OCI-LY1 (cell line): ENCODE results near the gene N4BP3.

ENCODE experiments used
- CTCF ChIP-seq: fragments of 200-600 bp; sonication (generic), shearing (Covaris generic); IDR thresholded peaks from 2 replicates; pipeline ENCODE4 v1.5.1; 2017; ENCODE audit warnings: mild to moderate bottlenecking, antibody characterized with exemption, low read length, moderate library complexity, mixed read lengths
- EZH2 ChIP-seq: fragments of 200-600 bp; sonication (generic), shearing (Covaris generic); IDR thresholded peaks from 2 replicates; pipeline ENCODE4 v1.8.0; 2017; ENCODE audit warnings: borderline replicate concordance, mixed run types, mild to moderate bottlenecking, antibody characterized with exemption, low read length, moderate library complexity, mixed read lengths

- TF ChIP-seq CTCF (no peak), EZH2 (no peak)
Observed at GRCh38 chr5:178083922-178084321, 29.4 kb upstream of the N4BP3 start.
